Smooth muscle cell (in vitro differentiated cells): Measurements from ENCODE around the gene AGMO. TPM values are rescaled to one million over a fixed set of nuclear protein-coding genes. Genes with fewer than 3 reads are reported as not detected.

Source experiments
- DNase-seq: peaks from one replicate; lab custom pipeline; 2025; ENCODE audit not compliant: unreplicated experiment; lab: John Stamatoyannopoulos, UW
- H2AFZ ChIP-seq: fragments of 200-600 bp; sonication (generic); 2 replicates; pipeline ENCODE4 v1.6.0; 2016; ENCODE audit warnings: antibody characterized with exemption, low read depth, mild to moderate bottlenecking
- H3F3A ChIP-seq: fragments of 200-600 bp; sonication (generic); 2 replicates; pipeline ENCODE4 v1.6.0; 2017; ENCODE audit warnings: antibody characterized with exemption, low read depth
- H3K27ac ChIP-seq: fragments of 200-600 bp; sonication (generic); 2 replicates; pipeline ENCODE4 v1.5.1; 2016; ENCODE audit warnings: low read depth, mild to moderate bottlenecking
- H3K27me3 ChIP-seq: fragments of 200-600 bp; sonication (generic); 2 replicates; pipeline ENCODE4 v1.6.1; 2016; ENCODE audit warnings: low read depth, mild to moderate bottlenecking
- H3K36me3 ChIP-seq: fragments of 200-600 bp; sonication (generic); 2 replicates; pipeline ENCODE4 v1.5.1; 2016; ENCODE audit warnings: low read depth
- H3K4me1 ChIP-seq: fragments of 200-600 bp; sonication (generic); 2 replicates; pipeline ENCODE4 v1.5.1; 2016; ENCODE audit warnings: low read depth
- H3K4me2 ChIP-seq: fragments of 200-600 bp; sonication (generic); 2 replicates; pipeline ENCODE4 v1.6.0; 2016; ENCODE audit warnings: mild to moderate bottlenecking
- H3K4me3 ChIP-seq: fragments of 200-600 bp; sonication (generic); 2 replicates; pipeline ENCODE4 v1.5.1; 2016; ENCODE audit warnings: mild to moderate bottlenecking
- H3K79me2 ChIP-seq: fragments of 200-600 bp; sonication (generic); 2 replicates; pipeline ENCODE4 v1.6.0; 2016; ENCODE audit warnings: low read depth, mild to moderate bottlenecking
- H3K9ac ChIP-seq: fragments of 200-600 bp; sonication (generic); 2 replicates; pipeline ENCODE4 v1.6.0; 2016; ENCODE audit warnings: low read depth
- H3K9me3 ChIP-seq: fragments of 200-600 bp; sonication (generic); replicated peaks from 2 replicates; pipeline ENCODE4 v1.5.1; 2016; ENCODE audit warnings: low read depth
- H4K20me1 ChIP-seq: fragments of 200-600 bp; sonication (generic); 2 replicates; pipeline ENCODE4 v1.6.0; 2016; ENCODE audit warnings: low read depth
- WGBS: methylation state at CpG from one replicate; pipeline ENCODE4 v1.1.7; 2016; ENCODE audit warnings: low lambda C conversion rate; 5-methylcytosine and 5-hydroxymethylcytosine counted together
- polyA plus RNA-seq: library from polyadenylated mRNA; unstranded; fragments of >200 nt; fragmentation: Nextera tagmentation; extraction: Ambion mirVana; gene quantifications from 2 replicates; pipeline ENCODE4 v1.2.1, GENCODE V29; 2016
- total RNA-seq: library from RNA; depleted of rRNA; stranded (reverse); fragments of >200 nt; gene quantifications from 2 replicates; pipeline ENCODE4 v1.2.3, GENCODE V29; 2014
- TF ChIP-seq, protein P1 (sequence below): fragments of 200-600 bp; sonication (generic); IDR thresholded peaks from 2 replicates; pipeline ENCODE4 v1.5.1; 2017; ENCODE audit warnings: borderline replicate concordance, mild to moderate bottlenecking, antibody characterized with exemption; ENCODE audit not compliant: insufficient read depth, poor library complexity, severe bottlenecking

AGMO gene
- total and polyA plus RNA-seq, 2 experiments from 2014 or later: 0.27 to 0.50 TPM

DNA sequence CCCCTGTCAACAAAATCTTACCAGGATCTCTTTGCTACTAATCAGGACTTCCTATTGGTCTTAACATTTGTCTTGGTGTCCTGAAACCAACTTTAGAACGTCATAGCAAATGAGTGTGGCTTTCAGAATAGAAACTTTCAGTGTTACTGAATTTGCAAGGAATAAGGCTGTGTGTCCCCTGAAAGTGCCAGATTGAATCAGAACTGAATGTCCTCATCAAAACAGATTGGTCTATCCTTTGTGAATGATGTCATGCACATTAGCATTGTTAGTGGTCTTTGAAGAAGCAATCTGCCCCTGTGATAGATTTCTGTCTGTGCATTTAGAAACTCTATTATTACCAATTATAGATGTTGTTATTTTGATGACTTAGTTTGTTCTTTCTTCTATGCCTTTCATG, 119.9 kb downstream of the AGMO start:
- no peaks in the 10 kb centered on the region for H3K27me3 ChIP-seq
- TF ChIP-seq, protein P1, sequence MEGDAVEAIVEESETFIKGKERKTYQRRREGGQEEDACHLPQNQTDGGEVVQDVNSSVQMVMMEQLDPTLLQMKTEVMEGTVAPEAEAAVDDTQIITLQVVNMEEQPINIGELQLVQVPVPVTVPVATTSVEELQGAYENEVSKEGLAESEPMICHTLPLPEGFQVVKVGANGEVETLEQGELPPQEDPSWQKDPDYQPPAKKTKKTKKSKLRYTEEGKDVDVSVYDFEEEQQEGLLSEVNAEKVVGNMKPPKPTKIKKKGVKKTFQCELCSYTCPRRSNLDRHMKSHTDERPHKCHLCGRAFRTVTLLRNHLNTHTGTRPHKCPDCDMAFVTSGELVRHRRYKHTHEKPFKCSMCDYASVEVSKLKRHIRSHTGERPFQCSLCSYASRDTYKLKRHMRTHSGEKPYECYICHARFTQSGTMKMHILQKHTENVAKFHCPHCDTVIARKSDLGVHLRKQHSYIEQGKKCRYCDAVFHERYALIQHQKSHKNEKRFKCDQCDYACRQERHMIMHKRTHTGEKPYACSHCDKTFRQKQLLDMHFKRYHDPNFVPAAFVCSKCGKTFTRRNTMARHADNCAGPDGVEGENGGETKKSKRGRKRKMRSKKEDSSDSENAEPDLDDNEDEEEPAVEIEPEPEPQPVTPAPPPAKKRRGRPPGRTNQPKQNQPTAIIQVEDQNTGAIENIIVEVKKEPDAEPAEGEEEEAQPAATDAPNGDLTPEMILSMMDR: no peak
- H3K9ac ChIP-seq: no peak overlapping the region
- H3K4me1 ChIP-seq: no peaks in the 10 kb centered on the region
- H3K4me3 ChIP-seq: no peak overlapping the region
- no peak overlapping the region for H3K4me2 ChIP-seq
- H2AFZ ChIP-seq: no peak overlapping the region
- no peaks in the 10 kb centered on the region for H4K20me1 ChIP-seq
- H3F3A ChIP-seq: no peaks in the 10 kb centered on the region
- 50% methylated on average over 1 of the region's 1 CpG for WGBS
- no peaks in the 10 kb centered on the region for H3K9me3 ChIP-seq
- no peaks in the 10 kb centered on the region for H3K36me3 ChIP-seq
- no peak overlapping the region for H3K27ac ChIP-seq
- no peak for DNase-seq
- H3K79me2 ChIP-seq: no peaks in the 10 kb centered on the region

DNA sequence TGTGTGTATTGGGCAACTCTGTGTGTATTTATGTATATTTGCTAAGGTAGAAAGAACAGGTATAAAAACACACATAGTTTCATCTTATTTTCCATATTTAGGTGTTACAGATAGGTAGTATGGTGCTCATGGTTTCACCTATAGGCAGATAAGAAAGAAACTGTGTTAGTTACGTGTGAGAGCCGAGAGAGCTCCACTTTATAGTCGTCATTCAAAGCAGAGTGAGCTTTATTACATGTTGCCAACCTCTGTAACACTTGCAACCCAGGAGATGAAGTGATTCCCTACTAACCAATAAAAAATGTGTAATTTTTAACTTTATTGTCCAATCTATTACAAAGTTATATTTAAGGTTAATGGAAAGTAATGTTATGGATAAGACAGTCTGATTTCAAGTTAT, 121.3 kb downstream of the AGMO start:
- TF ChIP-seq, protein P1: no peak

DNA sequence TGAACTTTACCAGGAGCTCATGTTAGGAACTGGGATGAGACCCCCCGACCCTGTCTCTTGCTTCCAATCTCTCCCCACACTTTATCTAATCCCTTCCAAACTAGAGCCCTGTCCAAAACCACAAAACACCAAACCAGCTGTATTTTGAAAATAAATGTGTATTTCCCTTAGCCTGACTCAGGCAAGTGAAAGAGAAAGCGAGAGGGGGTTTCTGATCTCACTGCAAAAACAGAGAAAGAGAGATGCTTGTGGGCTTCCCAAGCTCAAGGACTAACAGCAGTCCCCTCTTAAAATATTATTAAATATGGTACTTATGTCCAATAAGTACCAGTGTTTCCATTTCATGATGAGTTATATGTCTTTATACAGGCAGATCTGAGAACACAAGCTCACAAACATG, 122.0 kb downstream of the AGMO start:
- Histone ChIP-seq H3K4me3 (no peak overlapping the region), H3F3A (no peaks in the 10 kb centered on the region), H3K79me2 (no peaks in the 10 kb centered on the region), H3K27me3 (no peaks in the 10 kb centered on the region), H4K20me1 (no peaks in the 10 kb centered on the region), H3K27ac (no peak overlapping the region), H3K4me2 (no peak overlapping the region), H3K9me3 (no peaks in the 10 kb centered on the region), H3K9ac (no peak overlapping the region), H3K4me1 (no peaks in the 10 kb centered on the region), H2AFZ (no peak overlapping the region), H3K36me3 (no peaks in the 10 kb centered on the region)
- TF ChIP-seq, protein P1: no peak
- no peak for DNase-seq
- 80% methylated on average over 2 of the region's 2 CpGs for WGBS

More for the DNA sequence above, 121.3 kb downstream of the AGMO start:
- Histone ChIP-seq H3K36me3 (no peaks in the 10 kb centered on the region), H3F3A (no peaks in the 10 kb centered on the region), H2AFZ (no peak overlapping the region), H3K9ac (no peak overlapping the region), H3K4me2 (no peak overlapping the region), H3K79me2 (no peaks in the 10 kb centered on the region), H3K4me3 (no peak overlapping the region), H4K20me1 (no peaks in the 10 kb centered on the region), H3K9me3 (no peaks in the 10 kb centered on the region), H3K27ac (no peak overlapping the region), H3K27me3 (no peaks in the 10 kb centered on the region), H3K4me1 (no peaks in the 10 kb centered on the region)
- 85% methylated on average over 3 of the region's 3 CpGs for WGBS
- DNase-seq: no peak

DNA sequence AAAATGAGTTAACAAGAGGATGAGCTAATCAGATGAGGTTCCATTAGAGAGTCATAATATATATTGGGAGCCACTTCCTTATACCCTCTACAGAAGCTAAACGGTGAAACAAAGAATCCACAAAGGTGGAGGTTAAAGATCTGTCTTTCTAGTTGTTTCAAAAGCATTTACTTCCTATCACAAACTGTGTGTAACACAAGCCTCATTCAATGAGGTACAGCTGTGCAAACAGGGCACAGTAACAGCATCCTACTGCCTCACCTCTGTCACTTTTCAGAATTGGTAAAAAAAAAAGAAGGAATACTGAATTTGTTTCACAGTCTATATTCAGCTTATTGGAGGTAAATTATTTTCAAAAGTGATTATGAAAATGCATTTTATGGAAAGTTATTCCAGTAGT, 128.7 kb downstream of the AGMO start:
- Histone ChIP-seq H3K4me1 (no peaks in the 10 kb centered on the region), H3K9me3 (no peaks in the 10 kb centered on the region), H3K79me2 (no peaks in the 10 kb centered on the region), H3K9ac (no peak overlapping the region), H3F3A (no peaks in the 10 kb centered on the region), H4K20me1 (no peaks in the 10 kb centered on the region), H3K4me2 (no peak overlapping the region), H2AFZ (no peak overlapping the region), H3K27me3 (no peaks in the 10 kb centered on the region), H3K27ac (no peak overlapping the region), H3K4me3 (no peak overlapping the region), H3K36me3 (no peaks in the 10 kb centered on the region)
- DNase-seq: no peak
- TF ChIP-seq, protein P1: no peak
- WGBS: 97% methylated on average over 1 of the region's 1 CpG
